H4 (cell line): ENCODE measurements around the gene FARSA. TPM values are rescaled to one million over a fixed set of nuclear protein-coding genes. Genes with fewer than 3 reads are reported as not detected.

Experiments used
- total RNA-seq: library from RNA; depleted of rRNA; stranded (reverse); fragments of >200 nt; shearing (Covaris generic); gene quantifications from 2 replicates; pipeline ENCODE4 v1.2.3, GENCODE V29; 2014; rRNA removed

FARSA gene
- total RNA-seq, 1 experiment from 2014 or later: 90.9 TPM

Other genes starting within 250 kb of the FARSA start
- not detected in 2 replicates for gene GNG14, start 245.7 kb downstream of the FARSA start, total RNA-seq
- gene FBXW9, start 237.1 kb downstream of the FARSA start, total RNA-seq: 6.4 and 12.7 TPM in 2 replicates
- 30.1 and 33.0 TPM in 2 replicates for gene TNPO2, start 209.8 kb downstream of the FARSA start, total RNA-seq
- gene TRIR, start 199.0 kb downstream of the FARSA start, total RNA-seq: 238 and 271 TPM in 2 replicates
- 85.4 and 94.4 TPM in 2 replicates for gene GET3, start 196.2 kb downstream of the FARSA start, total RNA-seq
- 0.06 TPM in 1 of 2 replicates, not detected in the other for gene BEST2, start 181.9 kb downstream of the FARSA start, total RNA-seq
- 8.6 and 13.0 TPM in 2 replicates for gene HOOK2, start 158.2 kb downstream of the FARSA start, total RNA-seq
- gene JUNB, start 142.2 kb downstream of the FARSA start, total RNA-seq: 55.7 and 71.3 TPM in 2 replicates
- gene PRDX2, start 131.9 kb downstream of the FARSA start, total RNA-seq: 6.1 and 6.7 TPM in 2 replicates
- not detected in 2 replicates for gene THSD8, start 131.6 kb downstream of the FARSA start, total RNA-seq
- gene RNASEH2A, start 127.1 kb downstream of the FARSA start, total RNA-seq: 74.2 and 92.1 TPM in 2 replicates
- not detected in 2 replicates for gene RTBDN, start 99.1 kb downstream of the FARSA start, total RNA-seq
- gene MAST1, start 95.2 kb downstream of the FARSA start, total RNA-seq: 5.7 TPM in 1 of 2 replicates, not detected in the other
- 64.4 and 68.8 TPM in 2 replicates for gene DNASE2, start 52.3 kb downstream of the FARSA start, total RNA-seq
- not detected in 2 replicates for gene KLF1, start 46.5 kb downstream of the FARSA start, total RNA-seq
- gene GCDH, start 42.6 kb downstream of the FARSA start, total RNA-seq: 31.0 and 38.3 TPM in 2 replicates
- 1.6 and 2.5 TPM in 2 replicates for gene SYCE2, start 14.4 kb downstream of the FARSA start, total RNA-seq
- 1,463 and 1,526 TPM in 2 replicates for gene CALR, start 4.9 kb upstream of the FARSA start, total RNA-seq
- 209 and 217 TPM in 2 replicates for gene RAD23A, start 12.2 kb upstream of the FARSA start, total RNA-seq
- 46.3 and 47.4 TPM in 2 replicates for gene GADD45GIP1, start 23.5 kb upstream of the FARSA start, total RNA-seq
- 0.06 TPM in 1 of 2 replicates, not detected in the other for gene DAND5, start 35.9 kb upstream of the FARSA start, total RNA-seq
- gene NFIX, start 61.8 kb upstream of the FARSA start, total RNA-seq: 9.6 and 13.8 TPM in 2 replicates
- not detected in 2 replicates for gene LYL1, start 169.1 kb upstream of the FARSA start, total RNA-seq
- gene TRMT1, start 183.0 kb upstream of the FARSA start, total RNA-seq: 22.5 and 35.1 TPM in 2 replicates
- gene NACC1, start 184.6 kb upstream of the FARSA start, total RNA-seq: 46.2 and 55.0 TPM in 2 replicates
- 68.5 and 94.4 TPM in 2 replicates for gene STX10, start 216.7 kb upstream of the FARSA start, total RNA-seq
- gene IER2, start 216.7 kb upstream of the FARSA start, total RNA-seq: 6.4 and 14.6 TPM in 2 replicates